NCI-H1048 (cell line): ENCODE results near the gene IGSF21.

Source experiments
- DNase-seq: peaks from one replicate; lab custom pipeline; 2025; lab: John Stamatoyannopoulos, UW

IGSF21 gene

DNA sequence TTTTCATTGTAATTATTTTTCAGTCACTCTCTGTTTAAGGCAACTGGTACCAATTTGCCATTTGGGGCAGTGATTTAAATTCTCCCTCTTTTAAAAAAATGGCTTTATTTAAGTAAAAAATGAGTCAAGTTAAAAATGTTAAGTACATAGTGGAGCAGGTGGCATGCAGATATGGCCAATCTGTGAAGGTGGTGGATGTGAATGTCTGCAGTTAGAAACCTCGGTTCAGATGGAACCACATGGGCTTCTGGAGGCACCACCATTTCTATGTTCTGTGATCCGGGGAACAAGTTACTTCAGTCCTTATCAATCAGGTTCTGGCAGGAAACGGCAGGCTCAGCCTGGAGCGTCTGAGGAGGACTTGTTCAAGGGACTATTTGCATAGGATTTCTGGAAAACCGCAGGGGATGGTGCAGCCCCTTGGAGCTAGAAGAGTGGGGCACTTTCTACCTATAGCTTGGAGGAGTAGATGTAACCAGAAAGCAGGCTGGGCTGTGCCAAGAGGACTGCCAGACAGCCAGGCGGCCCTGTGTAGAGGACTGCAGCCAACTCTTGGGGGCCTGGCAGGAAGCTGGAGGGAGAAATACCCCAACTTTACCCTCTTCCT lies 12.3 kb downstream of the IGSF21 start:
- DNase-seq = no peak

DNA sequence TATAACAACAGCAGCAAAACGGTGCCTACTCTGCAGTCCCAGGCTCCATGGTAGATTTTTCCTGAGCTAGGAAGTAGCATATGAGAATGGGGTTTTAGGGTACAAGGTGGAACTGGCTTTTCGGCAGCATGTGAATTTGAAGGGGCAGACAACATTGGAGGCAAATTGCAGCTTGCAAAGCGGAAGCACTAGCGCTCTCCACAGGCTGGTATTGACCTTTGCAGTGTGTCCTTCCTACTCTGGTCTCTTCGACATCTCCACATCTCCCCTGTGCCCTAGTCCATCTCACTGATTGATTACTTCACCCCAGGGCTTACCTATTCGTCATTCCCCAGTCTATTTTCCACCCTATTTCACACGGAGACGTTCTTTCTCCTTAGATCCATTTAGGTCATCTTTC lies 13.0 kb downstream of the IGSF21 start:
- DNase-seq = no peak

DNA sequence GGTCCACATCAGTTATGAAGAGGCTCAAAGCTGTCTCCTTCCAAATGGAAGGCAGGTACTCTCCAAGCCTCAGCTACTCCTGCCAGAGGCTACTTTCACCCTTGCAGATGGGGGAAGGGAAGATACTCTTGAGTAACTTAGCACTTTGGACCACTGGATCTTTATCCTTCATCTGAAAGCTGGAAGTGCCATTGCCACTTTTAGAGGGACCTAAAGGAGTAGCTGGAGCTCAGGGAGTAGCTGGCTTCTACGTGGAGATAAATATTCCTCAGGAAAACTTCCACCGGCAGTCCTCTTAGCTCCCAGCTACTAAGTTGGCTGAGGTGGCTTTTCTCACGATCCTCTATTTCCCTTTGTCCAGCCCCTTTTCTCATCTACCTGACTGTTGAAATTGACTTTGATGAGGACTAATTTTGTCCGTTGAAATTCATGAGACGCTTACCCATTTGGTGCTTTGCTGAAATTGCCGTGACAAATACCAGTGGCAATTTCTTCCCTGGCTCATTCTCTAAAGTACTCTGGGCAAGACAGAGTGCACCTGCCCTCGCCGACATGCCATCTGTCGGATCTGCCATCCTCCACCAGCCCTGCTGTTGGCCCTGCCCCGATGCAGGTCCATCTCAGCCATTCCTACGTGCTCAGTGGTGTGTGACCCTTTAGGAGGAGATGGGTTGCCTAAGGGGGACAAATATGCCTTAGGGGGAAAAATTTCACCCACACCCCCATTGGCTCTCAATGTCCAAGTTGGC lies 13.6 kb downstream of the IGSF21 start:
- DNase-seq = no peak

DNA sequence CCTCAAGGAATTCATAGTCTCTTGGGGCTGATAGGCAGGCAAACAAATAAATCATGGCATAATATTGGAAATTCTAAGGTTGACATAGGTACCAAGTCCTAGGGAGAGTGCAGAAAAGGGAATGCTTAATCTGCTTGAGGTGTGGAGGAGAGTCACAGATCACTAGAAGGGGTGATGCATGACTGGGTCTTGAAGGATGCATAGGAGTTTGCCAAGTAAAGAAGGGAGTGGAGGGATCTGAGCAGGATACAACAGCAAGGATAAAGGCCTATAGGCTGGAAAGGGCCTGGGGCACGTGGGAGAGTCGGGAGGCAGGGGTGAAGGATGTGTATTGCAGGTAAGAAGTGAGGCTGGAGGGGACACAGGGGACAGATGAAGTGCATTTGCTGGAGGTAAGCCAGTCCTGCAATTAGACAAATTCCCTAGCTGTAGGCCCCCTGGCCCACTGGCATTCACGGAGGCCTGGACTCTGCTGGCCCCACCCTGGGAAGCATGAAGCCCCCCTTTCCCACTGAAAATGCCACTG lies 15.9 kb downstream of the IGSF21 start:
- DNase-seq = no peak

DNA sequence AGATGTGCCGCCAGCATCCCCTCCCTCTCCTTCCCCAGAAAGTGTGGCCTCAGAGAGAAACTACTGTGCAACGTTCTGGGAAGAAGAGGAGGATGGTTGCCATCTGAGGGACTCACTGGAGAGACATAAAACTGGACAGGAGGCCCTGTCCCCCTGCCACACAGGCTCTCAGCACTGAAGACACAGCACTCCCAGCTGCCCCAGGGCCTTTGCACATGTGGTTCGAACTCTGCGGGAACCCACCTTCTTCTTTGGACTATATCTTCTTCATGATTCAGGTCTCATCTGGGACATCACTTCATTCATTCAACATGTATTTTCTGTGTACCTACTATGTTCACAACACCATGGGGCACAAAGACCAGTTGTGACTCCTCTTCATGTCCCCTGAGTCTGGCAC lies 17.4 kb downstream of the IGSF21 start:
- no peak for DNase-seq

DNA sequence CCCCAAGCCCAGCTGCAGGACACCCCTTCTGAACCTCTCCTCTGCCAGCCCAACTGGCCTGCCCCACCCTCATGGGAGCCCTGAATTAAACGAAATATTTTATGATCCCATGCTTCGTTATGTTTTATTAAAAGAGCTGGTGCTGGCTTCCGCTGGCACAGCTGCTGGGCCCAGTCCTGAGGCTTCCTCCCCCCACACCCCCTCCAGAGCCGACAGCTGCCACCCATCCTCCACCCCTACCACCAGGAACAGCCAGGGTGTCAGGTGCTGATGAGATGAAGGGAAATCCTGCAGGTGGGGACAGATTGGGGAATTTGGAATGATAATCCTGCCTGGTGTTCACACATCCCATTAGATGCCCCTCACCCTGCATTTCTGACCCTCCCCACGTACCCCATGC lies 19.0 kb downstream of the IGSF21 start:
- DNase-seq = no peak

DNA sequence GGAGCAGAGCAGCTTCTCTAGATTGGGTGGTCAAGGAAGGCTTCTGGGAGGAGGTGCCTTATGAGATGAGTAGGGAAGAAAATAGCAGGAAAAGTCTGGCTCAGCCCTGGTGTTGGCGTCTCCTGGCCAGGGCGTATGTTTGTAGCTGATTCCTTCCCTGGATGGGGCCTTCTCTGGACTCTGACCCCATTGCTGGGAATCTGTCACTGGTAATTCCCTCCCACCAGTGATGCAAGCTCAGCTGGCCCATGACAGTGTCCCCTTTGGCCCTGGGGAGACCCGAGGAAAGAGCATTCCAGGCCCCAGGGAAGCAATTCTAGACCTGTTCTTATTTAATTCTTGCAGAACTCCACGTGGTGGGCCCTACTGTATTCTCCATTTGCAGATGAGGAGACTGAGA lies 20.7 kb downstream of the IGSF21 start:
- DNase-seq = no peak

DNA sequence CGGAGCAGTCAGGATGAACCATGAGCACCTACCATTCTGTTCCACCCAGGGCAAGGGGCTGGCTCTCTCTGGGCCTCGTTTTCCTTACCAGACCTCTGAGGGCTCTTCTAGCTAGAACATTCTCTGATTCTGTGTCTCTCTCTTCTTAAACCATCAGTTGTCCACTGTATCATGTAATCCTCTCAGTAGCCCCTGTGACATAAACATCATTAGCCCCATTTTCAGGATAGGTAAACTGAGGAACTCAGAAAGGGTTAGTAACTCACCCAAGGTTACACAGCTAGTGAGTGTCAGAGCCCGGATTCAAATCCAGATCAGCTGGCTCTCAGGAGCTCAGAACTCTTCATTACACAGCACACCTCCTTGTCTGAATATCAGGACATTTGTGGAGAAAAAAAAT lies 22.8 kb downstream of the IGSF21 start:
- DNase-seq = no peak

DNA sequence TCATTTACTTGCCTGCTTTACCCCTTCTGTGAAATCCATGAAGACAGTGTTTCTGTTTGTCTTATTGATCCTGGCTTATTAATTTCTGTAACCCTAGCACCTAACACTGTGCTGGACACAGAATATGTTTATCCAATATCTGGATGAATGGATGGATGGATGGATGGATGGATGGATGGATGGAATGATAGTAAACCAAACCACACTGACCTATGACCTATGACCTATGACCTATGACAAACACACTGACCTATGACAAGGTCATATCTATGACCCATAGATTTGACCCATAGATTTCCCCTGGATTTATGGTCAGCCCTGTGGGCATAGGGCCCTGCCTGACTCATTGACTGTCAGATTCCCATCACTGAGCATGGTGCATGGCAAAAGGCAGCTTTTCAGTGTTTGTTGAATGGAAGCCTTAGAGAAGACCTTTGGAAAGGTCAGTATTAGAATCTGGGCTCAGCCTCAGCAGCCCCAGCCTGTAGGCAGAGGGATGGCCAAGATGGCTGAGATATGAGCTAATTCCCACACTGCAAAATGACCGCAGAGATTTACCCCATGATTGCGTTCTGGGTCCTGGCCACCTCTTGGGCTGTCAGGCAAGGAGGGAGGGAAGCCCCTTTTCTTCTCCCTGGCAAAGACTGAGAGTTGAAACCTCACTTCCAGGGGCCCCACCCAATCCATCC lies 24.6 kb downstream of the IGSF21 start:
- no peak for DNase-seq

DNA sequence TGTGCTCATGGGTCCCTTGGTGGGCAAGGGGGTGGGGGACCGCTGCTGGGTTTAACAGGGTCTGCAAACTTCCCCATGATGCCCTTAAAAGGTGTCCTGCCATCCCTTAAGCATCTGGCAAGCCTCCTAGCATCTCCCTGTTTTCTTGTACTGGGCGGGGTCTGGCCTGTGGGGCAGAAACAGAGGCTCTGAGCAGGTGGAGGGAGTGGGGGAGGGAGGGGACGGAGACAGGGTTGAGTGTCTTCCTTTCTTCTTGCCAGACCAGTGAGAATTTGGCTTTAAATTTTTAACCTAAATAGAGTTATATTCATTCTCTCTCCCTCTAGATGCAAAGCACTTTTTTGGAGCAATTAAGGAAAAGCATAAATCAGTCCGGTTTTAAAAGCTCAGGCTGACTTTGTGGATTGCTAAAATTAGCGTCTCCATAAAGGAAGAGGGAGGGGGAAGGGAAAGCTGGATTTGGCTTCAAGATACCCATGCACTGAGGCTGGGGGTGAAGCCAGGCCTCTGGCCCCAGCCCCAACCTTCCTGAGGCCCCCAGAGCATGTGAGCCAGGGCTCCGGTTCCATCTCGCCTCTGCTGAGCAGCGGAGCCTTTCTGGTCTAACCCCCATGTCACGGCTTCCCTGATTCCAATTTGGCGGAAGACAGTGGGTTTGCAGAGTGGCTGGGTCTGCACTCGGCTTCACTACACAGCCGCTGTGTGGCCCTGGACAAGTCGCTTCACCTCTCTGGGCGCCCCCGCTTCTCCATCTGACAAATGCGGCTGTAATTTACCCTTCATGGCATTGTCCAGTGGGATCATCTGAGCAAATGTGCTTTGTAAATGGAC lies 25.3 kb downstream of the IGSF21 start:
- no peak for DNase-seq

DNA sequence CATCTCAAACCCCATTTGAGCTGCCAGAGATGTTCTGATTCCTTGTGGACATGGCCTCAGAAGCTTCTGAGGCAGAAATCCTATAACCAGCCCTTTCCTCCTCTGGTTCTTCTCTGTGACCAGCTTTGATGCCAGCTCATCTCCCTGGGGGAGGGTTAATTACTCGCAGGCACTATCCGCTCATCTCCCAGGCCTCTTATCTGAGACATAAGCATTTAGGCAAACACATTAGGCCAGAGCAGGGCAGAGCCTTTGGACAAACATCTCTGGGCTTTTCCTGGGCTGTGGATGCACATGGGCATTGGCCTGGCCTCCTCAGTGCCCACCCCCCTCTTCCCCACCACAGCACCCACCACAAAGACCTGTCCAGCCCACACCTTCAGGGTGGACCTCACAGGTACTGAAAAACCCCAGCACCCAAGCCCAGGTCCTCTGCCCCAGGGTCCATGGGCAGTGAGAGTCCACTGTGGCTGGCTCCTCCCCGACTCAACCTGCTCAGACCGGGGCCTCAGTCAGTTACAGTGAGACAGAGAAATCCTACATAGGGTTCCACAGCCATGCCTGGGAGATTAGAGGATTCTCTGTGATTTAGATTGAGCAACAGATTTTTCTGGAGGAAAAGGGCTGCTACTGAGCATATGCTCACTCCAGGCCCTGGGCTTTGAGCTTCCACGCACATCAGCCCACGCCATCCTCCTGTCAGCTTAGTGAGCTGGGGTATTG lies 26.9 kb downstream of the IGSF21 start:
- no peak for DNase-seq

DNA sequence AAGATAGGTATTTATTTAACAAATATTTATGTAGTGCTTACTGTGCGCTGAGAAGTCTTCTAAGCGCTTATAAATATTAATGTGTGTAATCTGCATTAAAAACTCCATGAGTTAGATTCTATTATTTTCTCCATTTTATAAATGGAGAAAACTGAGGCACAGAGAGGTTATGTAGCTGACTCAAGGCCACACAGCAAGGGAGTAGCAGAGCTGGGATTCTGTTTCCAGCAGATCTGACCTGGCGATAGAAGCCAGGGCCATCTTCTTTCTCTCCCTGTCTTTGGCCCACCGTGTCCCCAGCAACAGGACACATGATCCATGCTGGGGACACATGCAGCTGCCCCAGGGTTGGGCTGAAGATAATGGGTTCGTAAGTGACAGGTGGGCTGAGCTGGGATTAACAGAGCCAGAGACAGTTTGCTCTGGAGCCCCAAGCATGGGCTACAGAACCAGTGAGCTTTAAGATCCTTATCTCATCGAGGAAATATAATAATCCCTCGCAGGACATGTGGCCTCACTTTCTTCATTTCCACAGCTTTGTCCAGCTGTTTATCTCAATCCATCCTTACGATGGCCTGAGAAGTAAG lies 30.3 kb downstream of the IGSF21 start:
- no peak for DNase-seq

DNA sequence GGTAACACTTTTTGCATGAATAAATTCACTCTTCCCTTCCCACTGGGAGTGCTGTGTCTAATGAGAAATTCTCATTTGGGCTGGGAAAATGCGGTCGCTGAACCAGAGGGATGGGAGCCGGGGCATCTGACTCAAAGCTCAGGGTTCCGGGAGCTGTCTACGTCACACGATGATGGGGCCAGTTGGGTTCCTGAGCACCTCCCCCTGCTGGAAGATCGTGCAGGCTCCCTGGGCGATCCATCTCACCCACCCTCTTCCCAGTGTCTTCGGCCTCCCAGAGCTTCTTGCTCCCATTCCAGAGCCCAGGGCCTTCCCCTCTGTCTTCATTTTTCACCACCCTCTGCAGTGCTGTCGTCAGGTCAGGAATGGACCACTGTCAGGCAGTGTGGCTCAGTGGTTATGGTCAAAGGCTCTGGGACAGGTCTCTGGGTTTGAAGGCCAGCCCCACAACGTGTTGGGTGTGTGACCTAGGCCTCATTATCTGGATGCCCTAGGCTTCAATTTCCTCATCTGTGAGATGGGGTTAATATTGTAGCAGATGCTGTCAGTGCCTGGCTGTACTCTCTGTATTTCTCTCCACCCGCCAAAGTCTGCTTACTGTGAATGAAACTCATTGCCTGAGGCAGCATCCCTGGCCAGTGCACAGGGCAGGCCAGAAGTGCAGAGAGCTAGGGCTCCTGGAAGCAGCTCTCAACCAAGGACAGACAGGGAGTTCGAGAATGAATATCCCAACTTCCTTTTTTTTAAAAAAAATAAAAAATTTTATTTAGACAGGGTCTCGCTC lies 31.8 kb downstream of the IGSF21 start:
- no peak for DNase-seq

DNA sequence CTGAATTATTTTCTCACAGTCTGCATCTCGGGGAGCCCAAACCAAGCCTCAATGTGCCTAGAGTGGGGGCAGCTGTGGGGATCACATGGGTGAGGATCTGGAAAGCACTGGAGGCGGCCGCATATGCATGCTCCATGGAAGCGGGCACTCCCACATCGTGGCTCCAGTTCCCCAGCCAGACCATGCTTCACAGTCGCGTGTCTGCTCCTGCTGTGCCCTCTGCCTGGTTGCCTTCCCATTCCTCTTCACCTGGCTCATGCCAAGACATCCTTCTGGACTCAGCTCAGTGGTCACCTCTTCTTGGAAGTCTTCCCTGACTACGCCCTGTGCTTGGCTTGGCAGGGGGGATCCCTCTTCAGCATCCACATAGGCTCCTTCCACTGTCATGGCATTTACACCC lies 32.8 kb downstream of the IGSF21 start:
- no peak for DNase-seq

DNA sequence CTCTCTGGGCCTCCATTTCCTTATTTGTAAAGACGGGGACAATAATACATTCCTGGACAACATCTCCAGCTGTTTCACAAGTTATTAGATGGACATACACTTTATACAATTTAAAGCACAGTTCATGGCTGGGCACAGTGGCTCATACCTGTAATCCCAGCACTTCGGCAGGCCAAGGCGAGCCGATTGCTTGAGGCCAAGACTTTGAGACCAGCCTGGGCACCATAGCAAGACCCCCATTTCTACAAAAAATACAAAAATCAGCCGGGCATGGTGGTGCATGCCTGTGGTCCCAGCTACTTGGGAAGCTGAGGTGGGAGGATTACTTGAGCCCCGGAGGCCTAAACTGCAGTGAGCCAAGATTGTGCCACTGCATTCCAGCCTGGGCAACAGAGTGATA lies 34.1 kb downstream of the IGSF21 start:
- DNase-seq = no peak

DNA sequence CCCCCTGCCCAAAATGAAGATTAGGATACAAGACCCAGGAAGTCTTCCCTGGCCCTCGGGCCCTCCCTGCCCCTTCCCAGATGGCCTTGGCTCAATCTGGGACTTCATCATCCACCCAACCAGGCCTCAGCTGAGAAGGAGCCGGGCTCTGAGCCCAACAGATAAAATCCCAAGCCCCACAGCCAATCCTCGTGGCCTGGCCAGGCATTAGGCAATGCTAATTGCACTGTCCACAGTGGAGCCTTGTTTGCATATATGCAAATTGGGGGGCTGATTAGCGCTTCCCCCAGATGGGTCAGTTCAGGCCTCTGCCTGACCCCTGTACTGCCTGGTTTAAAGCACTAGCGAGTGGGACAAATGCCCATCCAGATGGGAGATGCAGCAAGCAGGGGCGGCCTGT lies 34.9 kb downstream of the IGSF21 start:
- no peak for DNase-seq

DNA sequence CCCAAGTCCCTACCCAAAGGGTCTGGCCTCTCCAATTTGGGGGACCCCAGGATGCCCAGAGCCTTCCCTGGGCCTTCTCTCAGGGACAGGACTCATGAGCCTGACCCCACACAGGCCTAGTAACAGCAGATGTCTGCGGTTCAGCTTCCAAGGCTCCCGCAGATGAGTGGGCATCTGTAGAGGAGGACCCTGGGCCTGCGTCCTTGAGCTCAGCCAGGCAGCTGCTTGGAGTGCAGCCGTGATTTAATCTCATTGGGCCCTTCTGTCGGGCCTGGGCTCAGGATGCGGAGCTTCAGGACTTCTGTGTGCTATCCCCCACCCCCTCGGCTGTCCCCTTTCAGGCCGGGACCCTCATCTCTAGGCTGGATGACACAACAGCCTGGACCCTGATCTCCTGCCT lies 35.4 kb downstream of the IGSF21 start:
- DNase-seq = no peak

DNA sequence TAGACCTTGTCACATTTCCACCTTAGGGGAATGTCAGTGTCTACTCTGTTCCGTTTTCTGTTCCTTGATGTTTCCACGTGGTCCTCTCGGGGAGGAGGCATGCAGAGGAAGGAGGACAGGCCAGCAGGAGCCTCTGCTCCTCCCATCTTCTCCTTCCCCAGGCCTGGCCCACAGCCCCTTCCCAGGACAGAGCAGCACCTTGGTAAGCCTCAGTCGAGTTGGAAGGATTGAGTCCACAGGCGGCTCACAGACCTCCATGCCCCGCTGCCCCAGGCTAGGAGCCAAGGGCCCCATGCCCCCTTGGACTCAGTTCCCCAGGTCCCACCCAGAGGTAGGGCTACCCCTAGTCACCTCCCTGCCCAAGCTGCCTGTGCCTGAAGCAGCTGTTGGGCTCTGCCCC lies 36.5 kb downstream of the IGSF21 start:
- no peak for DNase-seq

DNA sequence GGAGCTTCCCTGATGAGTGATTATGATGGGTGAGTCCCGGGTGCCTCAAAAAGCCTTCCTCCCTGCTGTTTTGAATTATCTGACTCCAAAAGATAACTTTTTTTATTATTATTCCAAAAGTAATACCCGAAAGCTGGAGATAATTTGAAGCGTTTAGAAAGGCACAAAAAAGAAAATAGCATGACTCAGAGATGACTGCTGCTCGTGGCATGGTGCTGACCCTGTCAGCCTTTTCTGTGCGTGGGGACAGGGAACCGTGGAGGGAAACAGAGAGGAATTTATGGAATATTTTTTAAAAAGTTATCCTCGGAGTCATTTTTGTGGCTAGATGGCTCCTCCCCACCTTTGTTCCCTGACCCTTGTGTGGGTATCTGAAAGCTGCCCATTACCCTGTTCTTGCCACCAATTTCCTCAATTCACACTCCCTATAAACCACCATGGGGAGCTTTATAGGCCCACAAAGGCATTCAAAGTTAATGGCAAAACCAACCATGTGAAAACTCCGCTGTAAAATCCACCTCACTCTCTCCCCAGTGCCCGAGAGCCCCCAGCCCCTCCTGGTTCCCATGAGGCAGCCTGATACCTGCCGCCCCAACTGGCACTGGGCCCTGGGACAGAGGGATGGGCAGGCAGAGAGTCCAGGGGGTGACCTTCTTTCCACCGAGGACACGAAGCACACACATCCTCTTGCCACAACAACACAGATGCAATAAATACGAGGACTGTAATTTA lies 37.5 kb downstream of the IGSF21 start:
- no peak for DNase-seq
